Measurements from ENCODE around the gene ERGIC1.
"Not testable (repeated sequence)": the region's sequence is repeated elsewhere in the genome, so short reads cannot be mapped to it uniquely, and the experiment has no call there.

ERGIC1 gene

DNA sequence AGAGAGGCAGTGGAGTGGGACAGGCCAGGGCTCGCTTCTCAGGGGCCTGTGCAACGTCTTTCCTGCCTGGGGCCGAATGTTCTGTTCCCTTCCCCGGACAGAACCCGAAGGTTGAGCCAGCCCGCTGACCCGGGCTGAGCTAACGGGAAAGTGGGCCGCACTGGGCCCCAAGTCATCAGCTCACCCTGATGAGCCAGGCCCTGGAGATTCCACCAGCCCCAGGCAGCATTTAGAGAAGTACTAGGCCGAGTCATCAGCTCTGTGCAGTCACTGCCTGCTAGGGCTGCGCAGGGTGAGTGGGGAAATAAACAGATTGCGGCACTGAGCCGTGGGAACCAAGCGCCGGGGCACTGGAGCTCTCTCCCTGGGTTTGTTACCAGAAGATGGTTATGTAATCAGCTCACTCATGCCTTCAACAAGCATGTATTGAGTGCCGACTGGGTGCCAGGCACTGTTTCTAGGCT lies 33.9 kb upstream of the ERGIC1 start:
- DNase-seq (ENCODE audit: low read depth in 1 of 2, low spot score in 1 of 2) = no peak

DNA sequence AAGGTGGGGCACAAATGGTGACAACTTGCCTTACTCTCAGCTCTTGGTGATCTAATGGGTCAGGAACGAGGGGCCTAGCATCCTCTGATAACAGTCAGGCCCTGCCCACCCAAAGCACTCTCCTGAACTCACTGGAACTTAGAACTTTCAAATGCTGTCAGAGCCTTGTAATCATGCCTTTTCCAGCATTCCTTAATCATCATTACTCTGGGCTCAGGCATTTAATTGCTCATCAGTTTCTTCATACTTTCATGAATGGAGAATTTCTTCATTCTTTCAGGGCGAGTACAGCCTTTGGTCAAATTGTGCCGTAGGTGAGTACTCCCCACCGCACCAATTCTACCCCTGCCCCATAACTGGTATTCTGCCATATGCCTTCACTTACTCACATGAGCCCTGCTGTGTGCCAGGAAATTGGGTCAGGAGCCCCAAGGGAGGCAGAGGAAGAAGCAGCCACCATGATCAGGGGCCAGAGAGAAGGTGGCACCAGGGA lies 32.8 kb upstream of the ERGIC1 start:
- no peak for DNase-seq (ENCODE audit: low read depth in 1 of 2, low spot score in 1 of 2)

DNA sequence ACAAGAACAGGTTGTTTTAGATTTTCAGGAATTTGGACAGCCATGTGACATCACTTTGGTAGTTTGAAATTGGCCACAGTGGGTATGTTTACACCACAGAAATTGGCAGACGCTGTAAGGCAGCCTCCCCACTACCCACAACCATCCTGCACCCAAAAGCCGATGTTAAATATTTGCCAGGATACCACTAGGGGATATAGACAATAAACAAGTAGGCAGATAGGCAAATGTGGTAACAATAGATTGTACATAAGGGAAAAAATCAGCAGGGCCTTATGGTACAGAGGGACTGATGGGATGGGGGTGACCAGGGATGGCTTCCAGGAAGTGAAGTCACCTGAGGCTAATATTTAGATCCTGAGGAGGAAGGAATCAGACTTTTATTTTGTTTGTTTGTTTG lies 31.9 kb upstream of the ERGIC1 start:
- no peak for DNase-seq (ENCODE audit: low read depth in 1 of 2, low spot score in 1 of 2)

DNA sequence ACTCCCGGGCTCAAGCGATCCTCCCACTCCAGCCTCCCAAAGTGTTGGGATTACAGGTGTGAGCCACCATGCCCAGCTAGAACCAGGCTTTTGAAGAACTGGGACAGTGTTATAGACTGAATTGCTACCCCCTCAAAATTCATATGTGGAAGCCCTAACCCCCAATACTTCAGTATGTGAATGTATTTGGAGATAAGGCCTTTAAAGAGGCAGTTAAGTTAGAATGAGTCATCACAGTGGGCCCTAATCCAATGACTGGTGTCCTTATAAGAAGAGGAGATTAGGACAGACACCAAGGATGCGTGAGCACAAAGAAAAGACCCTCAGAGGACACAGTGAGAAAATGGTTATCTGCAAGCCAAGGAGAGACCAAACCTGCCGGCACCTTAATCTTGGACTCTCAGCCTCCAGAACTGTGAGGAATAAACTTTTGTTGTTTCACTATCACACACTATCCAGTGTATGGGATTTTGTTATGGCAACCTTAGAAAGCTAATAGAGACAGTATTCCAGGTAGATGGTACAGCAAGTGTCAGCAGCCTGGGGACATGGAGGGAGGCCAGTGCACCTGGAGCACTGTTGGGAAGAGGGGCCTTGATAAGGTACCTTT lies 31.4 kb upstream of the ERGIC1 start:
- DNase-seq (ENCODE audit: low read depth in 1 of 2, low spot score in 1 of 2) = no peak

- no peak for DNase-seq (ENCODE audit: low read depth in 1 of 2, low spot score in 1 of 2)
Measured at GRCh38 chr5:172805018-172805683, 28.9 kb upstream of the ERGIC1 start.

DNA sequence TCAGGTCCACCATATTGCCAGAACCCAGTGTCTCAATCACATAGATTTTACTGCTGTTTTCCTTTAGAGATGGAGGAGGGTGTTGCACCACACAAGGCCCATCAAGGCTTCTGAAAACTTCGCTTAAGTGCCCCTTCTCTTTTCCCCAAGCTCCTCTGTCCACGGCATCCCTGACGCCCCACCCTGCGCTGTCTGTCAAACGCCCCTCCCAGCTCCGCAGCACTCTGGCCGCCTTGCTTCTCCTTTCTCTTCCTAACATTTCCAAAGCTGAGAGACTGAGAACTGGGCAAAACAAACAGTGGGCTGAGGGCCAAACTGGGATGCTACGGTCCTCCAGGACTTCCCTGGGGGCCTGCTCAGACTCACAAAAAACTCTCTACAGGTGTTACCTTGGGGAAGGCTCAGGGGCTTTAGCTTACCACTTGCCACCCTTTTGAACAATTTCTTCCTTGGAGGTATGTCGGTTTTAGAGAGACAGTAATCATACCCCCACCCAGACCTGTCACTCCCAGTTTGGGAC lies 28.3 kb upstream of the ERGIC1 start:
- no peak for DNase-seq (ENCODE audit: low read depth in 1 of 2, low spot score in 1 of 2)

DNA sequence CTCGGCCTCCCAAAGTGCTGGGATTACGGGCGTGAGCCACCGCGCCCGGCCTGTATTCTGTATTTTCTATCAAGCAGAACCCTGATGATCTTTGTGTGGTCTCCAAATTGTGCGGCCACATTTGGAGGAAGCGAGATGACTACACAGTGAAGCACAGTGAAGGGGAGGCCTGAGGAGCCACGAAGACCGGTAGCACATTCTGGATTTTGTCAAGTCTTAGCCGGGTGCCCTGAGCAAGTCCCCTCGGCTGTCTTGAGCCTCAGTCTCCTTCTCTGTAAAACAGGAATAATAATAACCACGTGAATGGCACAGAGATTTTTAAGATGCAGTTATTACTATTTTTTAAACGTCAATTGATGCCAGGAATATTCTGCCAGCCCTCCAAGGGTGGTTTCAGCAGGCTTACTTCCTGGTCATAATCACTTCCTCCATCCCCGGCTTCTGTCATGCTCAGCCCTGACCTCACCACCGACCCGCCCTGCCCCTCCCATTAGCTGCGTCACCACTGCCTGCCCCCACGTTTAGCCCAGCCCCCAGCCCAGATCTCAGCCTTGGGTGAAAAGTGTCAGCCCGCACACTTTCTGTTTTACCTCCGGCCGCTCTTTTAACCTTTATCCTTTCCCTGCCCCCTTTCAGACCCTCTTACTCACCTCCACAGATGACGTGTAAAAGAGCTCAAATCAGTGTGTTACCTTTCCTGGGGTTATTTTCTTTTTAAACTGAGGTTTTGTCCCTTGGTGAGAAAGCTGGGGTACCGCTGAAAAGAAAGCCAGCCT lies 27.0 kb upstream of the ERGIC1 start:
- DNase-seq (ENCODE audit: low read depth in 1 of 2, low spot score in 1 of 2) = peak; percentile 67 to 70

GRCh38 chr5:172807766-172808311 lies 26.2 kb upstream of the ERGIC1 start:
- DNase-seq (ENCODE audit: low read depth in 1 of 2, low spot score in 1 of 2) = no peak

DNA sequence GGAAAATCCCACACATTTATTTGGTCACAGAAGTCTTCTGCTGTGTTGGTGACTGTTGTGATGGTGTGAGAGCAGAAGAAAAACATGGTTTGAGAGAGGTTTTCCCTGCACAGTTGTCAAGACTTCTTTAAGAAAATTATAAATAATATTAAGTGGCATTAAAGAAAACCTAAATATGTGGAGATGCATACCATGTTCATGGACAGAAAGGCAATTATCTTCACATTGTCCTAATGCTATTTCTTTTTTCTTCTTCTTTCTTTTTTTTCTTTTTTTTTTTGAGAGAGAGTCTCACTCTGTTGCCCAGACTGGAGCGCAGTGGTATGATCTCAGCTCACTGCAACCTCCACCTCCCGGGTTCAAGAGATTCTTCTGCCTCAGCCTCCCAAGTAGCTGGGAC lies 24.3 kb upstream of the ERGIC1 start:
- DNase-seq (ENCODE audit: low read depth in 1 of 2, low spot score in 1 of 2) = no peak

GRCh38 chr5:172810996-172811395 lies 23.1 kb upstream of the ERGIC1 start:
- not testable (repeated sequence) for DNase-seq (ENCODE audit: low read depth in 1 of 2, low spot score in 1 of 2)

- DNase-seq (ENCODE audit: low read depth in 1 of 2, low spot score in 1 of 2) = no peak
Measured at GRCh38 chr5:172815631-172816030, 18.4 kb upstream of the ERGIC1 start.

- no peak for DNase-seq (ENCODE audit: low read depth in 1 of 2, low spot score in 1 of 2)
Measured at GRCh38 chr5:172816925-172817562, 17.0 kb upstream of the ERGIC1 start.

- DNase-seq (ENCODE audit: low read depth in 1 of 2, low spot score in 1 of 2) = no peak
Measured at GRCh38 chr5:172817664-172818063, 16.4 kb upstream of the ERGIC1 start.

GRCh38 chr5:172818081-172818480 lies 16.0 kb upstream of the ERGIC1 start:
- DNase-seq (ENCODE audit: low read depth in 1 of 2, low spot score in 1 of 2) = no peak

- no peak for DNase-seq (ENCODE audit: low read depth in 1 of 2, low spot score in 1 of 2)
Measured at GRCh38 chr5:172819569-172819968, 14.5 kb upstream of the ERGIC1 start.

GRCh38 chr5:172820046-172820767 lies 13.8 kb upstream of the ERGIC1 start:
- no peak for DNase-seq (ENCODE audit: low read depth in 1 of 2, low spot score in 1 of 2)

DNA sequence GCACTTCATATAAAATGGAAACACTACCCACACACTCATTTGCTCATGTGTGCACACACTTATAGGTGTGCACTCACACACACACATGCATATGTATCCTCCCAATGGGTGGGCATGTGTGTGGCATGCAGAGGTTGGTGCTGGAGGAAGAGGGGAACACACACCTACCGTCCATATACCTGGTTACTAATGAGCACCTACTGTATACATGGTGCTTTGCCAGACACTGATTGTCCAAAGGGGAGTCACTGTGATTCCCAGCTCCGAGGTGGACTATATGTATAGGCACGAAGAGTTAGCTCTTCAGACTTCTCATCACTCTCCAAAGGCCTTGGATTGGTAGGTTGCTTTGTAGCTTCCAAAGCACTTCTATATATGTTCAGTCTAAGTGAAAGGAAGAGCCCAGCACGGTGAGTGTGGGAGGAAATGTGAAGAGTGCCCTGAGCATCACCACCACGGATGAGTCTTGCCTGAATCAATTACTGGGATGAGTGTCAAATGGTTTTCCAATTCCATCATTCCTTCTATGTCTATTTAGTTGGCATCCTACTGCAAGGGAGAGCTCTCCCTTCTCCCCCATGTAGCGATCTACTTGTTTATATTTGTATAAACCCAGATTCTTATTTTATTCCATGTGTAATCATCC lies 12.6 kb upstream of the ERGIC1 start:
- DNase-seq (ENCODE audit: low read depth in 1 of 2, low spot score in 1 of 2) = no peak

DNA sequence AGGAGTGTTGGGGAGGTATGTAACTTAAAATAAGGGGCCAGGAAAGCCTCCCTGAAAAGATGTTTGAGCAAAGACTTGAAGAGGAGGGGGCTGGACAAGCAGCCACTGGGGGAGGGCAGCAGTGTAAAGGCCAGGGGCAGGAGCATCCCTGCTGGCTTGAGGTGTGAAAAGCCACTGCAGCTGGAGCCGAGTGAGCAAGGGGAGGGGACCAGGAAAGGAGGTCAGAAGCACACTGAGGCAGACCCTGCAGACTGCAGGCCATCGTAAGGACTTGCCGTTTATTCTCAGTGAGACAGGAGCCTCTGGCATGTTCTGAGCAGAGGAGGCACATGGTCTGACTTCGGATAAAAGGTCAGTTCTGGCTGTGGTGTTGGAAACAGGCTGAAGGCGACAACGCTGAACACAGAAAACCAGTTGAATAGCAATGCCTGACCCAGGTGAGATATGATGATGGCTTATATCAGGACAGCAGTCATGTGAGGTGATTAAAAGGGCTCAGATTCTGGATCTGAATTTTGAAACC lies 10.2 kb upstream of the ERGIC1 start:
- DNase-seq (ENCODE audit: low read depth in 1 of 2, low spot score in 1 of 2) = no peak

DNA sequence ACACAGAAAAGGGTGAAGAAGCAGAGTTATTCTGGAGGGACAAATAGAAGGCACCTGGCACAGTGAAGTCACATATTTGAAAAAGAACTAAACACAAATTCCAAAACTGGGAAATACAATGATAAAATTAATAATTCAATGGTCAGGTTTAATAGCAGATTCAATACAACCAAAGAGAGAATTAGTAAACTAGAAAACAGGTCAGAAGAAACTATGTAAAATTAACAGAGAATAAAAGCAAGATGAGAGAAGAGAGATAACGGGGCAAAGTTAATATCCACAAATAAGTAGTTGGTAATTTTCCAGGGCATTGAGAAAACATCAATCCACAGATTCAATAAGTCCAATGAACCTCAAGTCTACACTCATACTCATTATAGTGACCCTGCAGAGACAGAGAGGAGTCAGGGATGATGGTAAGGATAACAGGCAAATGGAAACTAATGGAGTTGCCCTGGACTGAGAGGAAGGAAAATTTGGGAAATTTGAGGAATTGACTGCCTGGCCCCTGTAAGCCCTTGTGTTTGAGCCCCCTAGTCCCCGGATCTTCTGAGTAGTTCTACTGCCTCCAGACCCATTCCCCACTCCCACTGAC lies 8.3 kb upstream of the ERGIC1 start:
- DNase-seq (ENCODE audit: low read depth in 1 of 2, low spot score in 1 of 2) = no peak
